GM19099 (cell line): Measurements from ENCODE around the gene POLR3GL.

Experiments used
- POLR2A ChIP-seq: IDR thresholded peaks from 3 replicates; pipeline ENCODE4 v1.6.1; 2011; ENCODE audit warnings: low read depth; ENCODE audit not compliant: insufficient read length; ENCODE audit errors: extremely low read depth

POLR3GL gene, protein sequence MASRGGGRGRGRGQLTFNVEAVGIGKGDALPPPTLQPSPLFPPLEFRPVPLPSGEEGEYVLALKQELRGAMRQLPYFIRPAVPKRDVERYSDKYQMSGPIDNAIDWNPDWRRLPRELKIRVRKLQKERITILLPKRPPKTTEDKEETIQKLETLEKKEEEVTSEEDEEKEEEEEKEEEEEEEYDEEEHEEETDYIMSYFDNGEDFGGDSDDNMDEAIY

DNA sequence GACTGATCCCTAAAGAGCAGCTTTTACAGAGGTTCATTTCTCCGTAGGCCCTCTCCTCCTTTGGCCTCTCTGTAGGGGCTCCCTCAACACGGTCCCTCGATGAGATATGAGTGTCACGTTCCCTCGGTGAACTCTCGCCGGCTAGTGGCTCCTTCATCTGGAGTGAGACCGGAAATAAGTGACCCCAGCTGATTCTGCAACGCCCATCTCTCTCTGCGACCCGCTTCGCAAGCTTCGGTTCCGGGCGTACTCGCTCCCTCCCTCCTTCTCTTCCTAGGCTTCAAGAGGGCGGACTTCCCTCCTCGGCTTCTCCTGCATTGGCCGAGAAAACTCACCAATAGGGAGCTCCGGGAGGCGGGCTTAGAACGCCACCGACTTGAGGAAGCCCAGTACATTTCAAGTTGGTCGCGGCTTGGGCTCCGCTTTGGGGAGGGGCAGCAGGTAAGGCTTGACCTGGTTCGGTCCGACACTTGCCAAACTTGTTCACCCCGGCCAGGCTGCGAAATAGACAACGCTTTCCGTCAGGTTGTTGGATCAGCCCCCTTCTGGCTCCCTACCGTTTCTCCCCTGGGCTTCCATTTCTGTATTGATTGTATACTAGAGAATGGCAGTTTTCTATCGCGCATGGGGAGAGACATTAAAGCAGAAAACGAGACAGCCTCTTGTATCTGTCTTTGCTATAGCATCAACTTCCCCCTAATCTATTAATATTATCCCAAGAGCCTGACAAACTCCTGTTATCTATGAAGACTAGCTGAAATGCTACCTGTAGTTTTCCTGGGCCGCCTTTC, at the start of gene POLR3GL, which contains the start of gene ANKRD34A:
TSS of gene POLR3GL (plus strand) at position 363 of the 791 bp plus-strand sequence. CDS start 10,176 bp downstream, outside the sequence.
TSS of gene ANKRD34A (minus strand) at position 248 of the 791 bp plus-strand sequence. CDS start 2,816 bp downstream, outside the sequence.
- peak; percentile 90 for TF ChIP-seq POLR2A

DNA sequence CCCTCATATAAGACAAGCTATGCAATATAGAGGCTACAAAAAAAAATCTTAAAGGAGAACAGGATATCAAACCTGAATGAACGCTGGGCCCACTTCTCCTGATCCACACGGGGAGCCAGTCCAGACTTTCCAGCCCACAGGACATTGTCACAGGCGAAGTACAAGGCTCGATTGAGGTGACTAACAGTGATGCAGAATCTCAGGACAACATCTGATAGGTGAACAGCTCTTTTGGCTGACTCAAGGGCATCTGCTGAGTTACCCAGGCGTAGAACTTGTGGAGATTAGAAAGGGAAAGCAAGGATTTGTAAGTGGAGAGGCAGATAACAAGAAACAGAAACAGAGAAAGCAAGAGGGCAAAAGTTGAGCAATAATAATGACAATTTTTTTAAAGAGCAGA, 47.7 kb upstream of the POLR3GL start:
- no peak for TF ChIP-seq POLR2A

DNA sequence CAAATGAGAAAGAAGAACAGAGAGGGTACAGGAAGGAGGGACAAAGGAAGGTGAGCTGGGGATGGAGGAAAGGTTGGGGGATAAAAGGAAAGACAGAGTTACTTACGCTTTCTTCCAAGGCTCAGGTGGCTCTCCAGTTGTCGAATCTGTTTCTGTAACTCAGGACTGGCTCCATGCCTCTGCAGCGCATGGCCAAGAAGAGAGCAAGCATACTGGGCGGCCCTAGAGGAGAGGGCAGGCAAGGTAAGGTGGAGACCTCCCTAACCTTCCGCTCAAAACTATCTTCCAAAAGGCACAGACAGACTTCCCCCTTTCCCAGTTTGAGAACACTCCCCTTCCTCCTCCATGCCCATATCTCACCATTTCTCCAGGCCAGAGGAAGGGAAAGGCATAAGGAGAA, 46.9 kb upstream of the POLR3GL start:
- TF ChIP-seq POLR2A, result no peak

DNA sequence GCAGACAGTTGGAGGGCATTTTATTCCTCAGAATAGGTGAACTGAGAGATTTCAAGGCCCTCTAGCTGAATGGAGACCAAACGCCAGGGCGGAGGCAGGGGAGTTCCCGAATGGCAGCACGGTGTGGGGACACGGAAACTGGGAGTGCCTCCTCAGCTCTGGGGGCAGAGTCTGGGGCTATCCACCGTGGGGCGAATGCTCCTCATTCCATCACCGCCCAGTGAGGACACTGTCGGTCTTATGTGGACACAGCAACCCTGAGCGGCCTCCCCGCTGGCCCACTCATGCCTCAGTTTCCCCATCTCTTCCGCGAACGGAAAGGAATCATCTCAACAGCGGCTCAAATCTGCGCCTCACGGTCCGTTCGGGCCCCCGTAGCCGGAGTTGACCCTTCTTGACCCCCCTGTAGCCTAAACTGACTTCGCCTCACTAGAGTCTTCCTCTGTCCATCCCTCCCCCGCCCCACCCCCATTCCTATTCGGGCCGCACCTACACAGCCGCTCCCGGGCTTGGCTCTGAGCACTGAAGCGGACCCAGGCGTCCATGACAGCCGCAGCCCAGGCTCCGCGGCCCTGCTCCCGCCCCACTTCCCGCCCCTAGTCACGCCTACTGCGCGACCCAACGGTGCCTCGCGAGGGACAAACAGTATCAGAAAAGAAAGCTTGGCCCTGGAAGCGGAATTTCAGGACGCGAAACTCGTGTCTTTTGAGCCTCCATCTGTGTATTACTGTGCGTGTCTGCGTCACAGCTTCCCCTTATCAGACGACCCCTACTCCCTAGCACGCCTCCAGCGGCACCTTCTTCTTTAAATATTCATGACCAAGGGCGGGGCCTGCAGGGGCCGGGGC, 46.1 kb upstream of the POLR3GL start, which contains the start of gene PEX11B:
TSS of gene PEX11B (minus strand) at position 574 of the 848 bp plus-strand sequence. CDS start at position 545, 29 bp downstream.
- peak; percentile 82 for TF ChIP-seq POLR2A

DNA sequence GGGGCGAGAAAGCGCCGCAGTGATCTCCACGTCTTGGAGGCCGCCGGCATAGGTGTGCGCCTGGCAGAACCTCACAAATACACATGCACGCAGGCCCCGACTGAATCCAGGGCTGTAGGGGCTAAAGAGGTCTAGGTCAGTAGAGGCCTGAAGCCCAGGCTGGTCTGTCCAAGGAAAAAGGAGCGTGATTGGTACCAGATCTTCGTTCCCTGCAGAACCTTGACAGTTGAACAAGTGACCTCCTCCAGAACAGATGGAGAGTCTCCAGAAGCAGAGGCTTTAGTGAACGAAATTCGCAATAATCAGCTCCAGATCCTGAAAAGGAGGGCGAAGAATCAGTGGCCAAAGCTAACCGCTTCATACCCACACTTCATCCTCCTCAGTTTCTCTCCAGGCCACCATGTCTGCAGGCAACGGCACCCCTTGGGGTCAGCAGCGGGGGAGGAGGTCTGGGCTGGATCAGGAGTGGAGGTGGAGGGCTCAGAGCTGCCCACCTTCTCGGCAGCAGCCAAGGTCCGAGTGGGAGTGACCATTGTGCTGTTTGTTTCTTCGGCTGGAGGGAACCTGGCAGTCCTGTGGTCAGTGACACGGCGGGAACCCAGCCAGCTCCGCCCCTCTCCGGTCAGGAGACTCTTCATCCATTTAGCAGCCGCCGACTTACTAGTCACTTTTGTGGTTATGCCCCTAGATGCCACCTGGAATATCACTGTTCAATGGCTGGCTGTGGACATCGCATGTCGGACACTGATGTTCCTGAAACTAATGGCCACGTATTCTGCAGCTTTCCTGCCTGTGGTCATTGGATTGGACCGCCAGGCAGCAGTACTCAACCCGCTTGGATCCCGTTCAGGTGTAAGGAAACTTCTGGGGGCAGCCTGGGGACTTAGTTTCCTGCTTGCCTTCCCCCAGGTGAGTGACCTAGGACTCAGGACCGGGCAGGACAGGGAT, 45.2 kb upstream of the POLR3GL start:
- TF ChIP-seq POLR2A, result peak; percentile 28

DNA sequence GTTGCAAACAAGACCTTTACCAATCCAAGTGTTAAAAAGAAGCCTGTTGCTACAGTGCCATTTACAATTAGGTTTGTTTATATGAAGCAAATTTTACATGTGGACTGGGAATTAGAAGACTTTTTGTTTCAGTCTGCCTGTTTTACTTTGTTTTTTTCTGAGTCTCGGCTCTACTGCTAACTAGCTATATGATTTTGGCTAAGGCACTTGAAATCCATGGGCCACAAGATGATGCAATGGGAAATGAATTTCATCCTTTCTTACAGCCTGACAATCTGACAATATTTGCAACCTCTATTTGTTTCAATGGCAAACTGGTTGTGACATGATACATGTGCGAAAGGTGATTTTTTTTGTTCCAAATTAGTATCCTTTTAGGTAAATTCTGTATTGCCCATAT, 42.2 kb upstream of the POLR3GL start:
- TF ChIP-seq POLR2A, result no peak

DNA sequence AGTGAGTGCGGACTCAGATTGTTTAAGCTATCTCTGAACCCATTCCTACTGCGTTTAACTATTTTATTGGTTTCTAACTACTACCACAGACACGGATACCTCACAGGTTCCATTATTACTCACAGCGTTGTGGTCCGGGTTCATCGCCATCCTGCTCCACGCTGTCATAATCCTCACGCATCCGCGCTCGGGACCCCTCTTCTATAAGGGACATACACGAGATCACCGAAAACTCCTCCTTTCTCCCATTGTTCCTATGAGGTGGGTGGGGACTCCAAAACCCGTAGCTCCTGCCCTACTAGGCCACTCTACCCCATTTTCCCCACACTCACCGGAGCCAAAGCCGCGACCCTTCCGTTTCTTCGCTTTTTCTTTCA, 37.8 kb upstream of the POLR3GL start:
- TF ChIP-seq POLR2A, result no peak

DNA sequence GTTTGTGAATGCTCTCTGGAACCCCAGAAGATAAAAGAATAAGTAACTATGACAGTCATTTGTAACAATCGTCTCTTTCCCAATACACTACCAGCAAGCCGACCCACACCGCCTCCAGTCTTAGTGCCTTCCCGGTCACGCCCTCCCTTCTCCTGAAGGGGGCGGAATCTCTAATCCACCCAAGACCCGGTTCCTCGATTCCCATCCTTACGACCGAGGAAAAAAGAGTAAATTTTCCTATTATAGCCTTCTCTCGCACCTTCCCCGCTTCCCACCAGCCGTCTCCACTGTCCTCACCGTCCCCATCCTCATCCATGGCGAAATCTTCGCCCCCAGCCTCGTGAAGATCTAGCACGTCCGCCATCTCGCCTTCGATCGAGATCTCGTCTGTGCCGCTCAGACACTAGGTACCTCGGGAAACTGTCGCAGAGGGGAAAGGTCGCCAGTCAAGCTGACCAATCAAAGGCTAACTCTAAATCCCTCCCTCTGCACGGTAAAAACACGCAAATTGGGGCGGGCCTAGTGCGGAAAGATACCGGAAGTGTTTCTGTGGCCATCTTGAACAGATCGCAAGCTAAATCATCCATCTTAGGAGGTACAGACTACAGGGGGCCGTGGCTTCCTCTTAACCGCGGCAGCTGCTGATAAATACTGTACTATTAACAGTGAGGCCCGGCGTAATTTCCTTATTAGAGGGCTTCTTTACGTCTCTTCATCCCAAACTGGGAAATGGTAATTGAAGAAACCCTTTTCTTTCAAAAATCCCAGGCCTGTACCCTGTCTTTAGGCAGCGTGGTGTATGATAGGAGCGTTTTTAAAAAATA, 37.2 kb upstream of the POLR3GL start, which contains the start of gene RBM8A:
TSS of gene RBM8A (minus strand) at position 422 of the 824 bp plus-strand sequence. CDS start at position 364, 58 bp downstream.
- TF ChIP-seq POLR2A, result peak; percentile 93

DNA sequence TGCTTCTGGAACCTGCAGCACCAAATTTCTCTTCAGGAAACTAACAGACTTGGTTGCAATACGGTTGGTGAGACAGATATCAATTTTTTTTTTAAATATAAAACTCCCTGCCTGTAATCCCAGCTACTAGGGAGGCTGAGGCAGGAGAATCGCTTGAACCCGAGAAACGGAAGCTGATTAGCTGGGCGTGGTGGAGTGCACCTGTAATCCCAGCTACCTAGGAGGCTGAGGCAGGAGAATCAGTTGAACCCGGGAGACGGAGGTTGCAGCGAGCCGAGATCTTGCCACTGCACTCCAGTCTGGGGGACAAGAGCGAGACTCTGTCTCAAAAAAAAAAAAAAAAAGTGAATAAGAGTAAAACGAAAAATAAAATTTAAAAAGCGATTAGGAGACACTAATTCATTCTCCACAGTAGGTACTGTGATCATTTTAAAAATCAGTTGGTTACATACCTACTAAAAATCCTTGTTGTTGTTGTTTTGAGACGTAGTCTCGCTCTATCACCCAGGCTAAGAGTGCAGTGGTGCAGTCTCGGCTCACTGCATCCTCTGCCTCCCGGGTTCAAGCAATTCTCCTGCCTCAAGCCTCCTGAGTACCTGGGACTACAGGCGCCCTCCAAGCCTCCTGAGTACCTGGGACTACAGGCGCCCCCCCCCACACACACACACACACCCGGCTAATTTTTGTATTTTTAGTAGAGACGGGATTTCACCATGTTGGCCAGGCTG, 36.4 kb upstream of the POLR3GL start:
- TF ChIP-seq POLR2A, result no peak

DNA sequence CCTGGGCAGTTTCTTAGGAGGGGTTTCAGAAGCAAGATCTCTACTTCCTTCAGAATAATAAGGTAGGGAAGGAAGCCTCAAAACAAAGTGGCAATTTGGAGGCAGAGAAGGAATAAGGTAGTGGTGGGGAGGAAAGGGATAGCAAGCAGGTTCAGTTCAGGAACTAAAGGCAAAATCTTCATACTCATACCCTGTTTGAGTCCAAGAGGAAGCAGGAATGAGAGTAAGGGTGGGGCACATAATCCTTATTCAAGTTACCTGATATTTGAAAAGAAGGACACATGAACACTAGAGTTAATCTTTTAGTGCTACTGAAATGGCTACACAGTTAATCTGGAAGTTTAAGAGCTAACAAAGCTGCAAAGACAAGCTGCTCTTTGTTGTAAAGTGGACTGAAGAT, 28.8 kb upstream of the POLR3GL start:
- no peak for TF ChIP-seq POLR2A

DNA sequence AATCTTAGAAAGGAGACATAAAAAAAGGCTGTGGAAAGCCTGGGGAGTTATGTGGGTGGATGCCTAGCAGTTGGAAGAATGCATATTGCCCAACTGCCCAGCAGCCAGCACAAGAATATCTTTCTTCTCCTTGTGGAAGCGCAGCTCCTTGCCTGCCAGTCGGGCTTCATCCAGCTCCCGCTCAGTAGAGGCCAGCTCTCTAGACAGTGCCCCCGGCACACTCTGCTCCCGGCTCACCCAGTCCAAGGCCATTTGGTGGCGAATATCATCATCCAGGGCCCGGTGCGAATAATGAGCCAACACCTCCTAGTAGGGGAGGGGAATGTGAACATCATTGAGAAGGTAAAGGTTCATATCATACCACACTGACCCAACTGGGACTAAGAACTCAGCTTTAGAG, 28.2 kb upstream of the POLR3GL start:
- no peak for TF ChIP-seq POLR2A

DNA sequence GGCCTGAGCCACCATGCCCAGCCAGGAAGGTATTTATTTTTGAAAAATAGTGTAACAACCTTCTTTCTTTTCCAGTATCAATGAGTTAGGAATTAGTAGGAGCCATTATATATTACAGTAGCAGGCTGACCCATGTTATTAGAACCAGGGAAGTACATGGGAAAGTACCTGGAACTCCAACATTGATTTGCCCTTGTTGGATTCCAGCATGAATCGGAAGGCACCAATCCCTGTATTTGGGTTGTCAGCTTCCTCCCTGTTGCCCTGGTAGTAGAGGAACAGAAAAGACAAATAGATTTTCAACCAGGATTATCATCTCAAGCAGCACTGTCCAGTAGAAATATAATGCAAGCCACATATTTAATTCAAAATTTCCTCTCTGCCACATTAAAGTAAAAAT, 27.1 kb upstream of the POLR3GL start:
- TF ChIP-seq POLR2A, result no peak
